DMS53 (cell line): ENCODE data around the gene JADE1.

Source experiments
- DNase-seq: peaks from one replicate; lab custom pipeline; 2025; lab: John Stamatoyannopoulos, UW

Gene JADE1

DNA sequence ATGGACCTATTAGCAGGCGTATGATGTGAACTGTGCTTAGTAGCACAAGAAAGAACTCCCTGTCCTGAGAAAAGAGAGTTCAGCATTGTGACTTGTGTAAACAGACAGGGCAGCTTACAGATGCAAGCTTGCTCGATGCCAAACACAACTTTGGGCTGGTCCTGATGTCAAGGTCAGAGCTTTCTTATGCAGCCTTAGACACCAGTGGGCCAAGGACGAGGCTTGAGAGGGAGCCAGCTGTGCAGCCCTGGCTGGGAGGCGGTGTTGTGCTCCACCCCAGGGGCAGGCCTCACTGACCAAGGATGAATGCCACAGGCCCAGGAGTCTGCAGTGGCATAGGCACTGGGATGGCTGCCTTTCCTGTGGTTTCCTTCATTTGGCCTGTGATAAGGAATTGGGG, 35.4 kb downstream of the JADE1 start:
- DNase-seq, result peak; percentile 27

DNA sequence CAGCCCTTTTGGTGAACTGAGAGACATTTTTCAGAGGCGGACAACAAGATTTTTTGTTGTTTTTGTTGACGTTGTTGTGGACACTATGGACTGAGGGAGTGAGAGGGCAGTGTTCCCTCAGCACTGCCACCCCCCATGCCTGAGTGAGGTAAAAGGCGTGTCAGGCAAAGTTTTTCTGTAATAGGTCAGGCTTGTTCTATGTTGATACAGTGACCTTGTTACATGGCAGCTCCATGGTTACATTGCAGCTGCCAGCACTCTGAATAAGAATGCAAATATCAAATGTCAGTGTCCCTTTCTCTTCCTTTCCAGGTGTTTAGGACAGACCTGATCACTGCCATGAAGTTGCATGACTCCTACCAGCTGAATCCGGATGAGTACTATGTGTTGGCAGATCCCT, 36.6 kb downstream of the JADE1 start:
- peak; percentile 96 for DNase-seq

DNA sequence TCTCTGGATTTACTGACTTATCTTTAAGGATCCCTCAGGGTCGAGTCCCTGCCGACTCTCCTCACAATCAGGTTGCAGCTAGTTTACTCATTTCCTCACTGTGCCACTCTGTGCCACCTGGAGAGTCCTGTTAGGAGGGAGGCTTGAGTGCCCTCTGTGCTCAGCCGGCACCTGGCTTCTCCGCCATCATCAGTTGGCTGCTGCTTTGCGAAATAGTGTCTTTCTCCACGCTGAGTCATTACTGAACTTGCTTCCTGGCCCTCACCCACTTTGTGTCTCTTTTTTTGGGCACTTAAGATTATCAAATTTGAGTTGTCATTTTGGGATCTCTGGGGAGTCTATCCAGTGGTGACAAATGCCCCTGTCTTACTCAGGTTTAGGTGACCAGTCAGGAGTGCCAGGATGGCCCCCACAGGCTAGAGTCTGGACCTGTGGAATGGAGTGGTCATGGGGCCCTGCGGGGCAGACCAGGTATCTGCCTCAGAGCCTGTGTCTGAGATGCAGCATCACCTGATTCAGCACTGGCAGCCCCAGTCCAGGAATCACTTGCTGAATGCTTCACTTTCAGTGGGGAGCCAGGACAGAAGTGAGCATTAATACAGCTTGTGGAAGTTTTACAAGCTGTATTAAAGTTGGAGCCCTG, 37.7 kb downstream of the JADE1 start:
- DNase-seq, result peak; percentile 89

DNA sequence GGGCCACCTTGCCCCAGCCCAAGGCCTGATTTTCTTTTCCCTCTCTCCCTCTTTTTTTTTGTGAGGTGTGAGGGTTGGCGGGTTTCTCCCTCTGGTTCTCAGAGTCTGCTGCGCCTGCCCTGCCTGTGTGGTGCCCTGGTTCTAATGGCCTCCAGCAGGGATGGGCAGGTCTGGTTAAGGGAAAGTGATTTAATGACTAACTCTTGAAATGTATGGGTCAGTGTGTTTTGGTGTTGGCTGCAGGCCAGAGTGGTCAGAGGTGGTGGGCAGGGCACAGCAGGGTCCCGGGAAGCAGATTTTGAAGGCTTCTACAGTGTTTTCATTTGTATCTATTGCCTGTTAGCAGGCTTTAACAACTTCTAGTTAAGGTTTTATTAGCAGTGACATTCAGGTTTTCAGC, 39.0 kb downstream of the JADE1 start:
- DNase-seq, result no peak

DNA sequence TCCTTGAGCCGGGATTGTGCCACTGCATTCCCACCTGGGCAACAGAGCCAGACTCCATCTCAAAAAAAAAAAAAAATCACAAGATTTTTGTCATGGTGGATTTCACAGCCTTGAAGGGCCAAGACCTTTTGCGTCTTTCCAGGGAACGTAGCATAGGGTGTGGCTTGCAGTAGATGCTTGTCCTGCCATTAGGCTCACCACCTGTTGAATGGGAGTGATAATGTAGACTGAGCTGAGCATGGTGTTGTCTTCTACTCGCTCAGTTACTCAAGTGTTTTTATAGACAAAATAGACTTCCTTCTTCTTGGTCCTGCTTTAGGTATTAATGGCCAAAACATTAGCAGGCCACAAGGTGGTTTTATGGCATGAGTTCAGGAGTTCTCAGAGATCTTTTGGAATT, 40.8 kb downstream of the JADE1 start:
- DNase-seq, result no peak

DNA sequence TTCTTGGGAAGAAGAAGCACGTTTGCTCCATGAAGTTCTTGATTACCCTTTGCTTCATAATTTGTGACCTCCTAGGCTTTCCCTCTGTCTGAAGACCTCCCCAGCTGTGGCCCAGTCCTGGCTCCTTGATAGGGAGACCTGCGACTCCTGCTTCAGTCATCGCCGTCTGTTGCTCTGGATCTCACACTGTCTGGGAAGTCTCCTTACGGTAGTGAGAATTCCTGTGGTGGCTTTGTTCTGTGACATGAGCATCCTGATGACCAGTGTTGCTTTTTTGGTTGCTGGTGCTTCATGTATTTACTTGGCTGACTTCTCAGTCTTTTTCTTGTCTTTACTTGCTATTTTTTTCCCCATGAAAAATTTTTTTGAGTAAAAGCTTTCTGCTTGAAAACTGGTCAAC, 44.2 kb downstream of the JADE1 start:
- DNase-seq, result no peak

DNA sequence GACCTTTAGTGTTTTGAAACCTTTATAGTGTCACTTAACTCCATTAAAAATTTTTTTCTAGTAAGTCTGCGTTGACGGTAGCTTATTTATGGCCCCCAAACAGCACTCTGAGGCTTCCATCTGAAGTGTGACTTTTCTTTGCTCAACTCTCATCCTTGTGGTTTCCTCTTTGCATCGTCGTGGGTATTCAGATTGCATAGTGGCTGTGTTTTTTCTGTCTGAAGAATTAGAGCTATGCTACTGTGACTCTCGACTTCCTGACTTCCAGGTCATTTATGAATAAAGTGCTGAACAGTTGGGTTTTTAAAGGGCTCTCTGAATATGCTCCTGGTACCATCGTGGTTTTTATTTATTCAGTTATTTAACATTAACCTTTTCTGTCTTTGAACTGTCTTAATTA, 44.9 kb downstream of the JADE1 start:
- no peak for DNase-seq

DNA sequence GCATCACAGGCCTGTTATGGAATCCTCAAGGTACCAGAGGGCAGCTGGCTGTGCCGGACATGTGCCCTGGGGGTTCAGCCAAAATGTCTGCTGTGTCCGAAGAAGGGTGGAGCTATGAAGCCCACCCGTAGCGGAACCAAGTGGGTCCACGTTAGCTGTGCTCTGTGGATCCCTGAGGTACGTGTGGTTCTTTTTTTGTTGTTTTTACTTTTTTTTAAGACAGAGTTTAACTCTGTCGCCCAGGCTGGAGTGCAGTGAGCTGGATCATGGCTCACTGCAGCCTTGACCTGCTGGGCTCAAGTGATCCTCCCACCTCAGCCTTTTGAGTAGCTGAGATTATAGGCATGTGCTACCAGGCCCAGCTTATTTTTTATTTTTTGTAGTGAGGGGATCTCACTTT, 46.1 kb downstream of the JADE1 start:
- DNase-seq, result no peak

DNA sequence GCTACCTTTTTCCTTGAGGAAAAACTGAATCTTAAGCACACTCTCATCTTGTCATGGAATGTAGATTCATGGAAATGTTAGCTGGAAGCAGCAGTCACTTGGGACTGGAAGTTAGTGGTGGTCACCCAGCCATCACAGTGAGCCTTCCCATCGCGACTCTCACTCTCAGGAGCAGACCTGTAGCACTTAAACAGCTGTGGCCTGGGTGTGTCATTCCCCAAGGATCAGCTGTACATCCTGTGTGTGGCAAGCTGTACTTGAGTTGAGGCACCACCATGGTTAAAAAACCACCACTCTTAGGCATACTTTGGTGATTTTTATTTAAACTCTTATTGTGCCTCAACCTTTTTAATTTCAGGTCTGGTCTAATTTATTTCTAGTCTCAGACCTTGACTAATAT, 46.7 kb downstream of the JADE1 start:
- DNase-seq, result no peak

DNA sequence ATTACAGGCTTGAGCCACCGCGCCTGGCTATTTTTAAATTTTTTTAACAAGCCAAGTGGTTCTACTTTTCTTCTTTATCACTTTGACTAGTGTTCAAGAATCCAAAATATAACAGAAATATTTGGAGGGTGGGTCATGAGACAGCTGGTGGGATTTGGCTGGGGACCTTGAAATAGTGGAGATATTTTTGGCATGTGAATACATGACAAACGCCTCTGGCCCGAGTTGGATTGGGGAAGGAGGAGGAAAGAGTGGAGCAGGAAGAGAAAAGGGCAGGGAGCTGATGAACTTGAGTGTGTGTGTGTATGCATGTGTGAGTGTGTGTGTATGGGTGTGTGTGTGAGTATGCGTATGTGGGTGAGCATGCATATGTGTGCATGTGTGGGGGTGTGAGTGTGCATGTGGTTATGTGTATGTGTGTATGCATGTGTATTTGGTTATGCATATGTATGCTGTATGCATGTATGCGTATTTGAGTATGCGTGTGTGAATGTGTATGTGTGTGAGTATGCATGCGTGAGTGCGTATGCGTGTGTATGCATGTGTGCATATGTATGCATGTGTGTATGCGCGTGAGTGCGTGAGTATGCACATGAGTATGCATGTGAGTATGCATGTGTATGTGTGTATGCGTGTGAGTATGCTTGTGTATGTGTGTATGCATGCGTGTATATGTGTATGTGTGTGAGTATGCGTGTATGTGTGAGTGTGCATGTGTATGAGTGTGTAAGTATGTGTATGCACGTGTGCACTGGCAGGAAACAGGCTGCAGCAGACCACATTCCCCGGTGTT, 49.6 kb downstream of the JADE1 start:
- DNase-seq, result no peak

DNA sequence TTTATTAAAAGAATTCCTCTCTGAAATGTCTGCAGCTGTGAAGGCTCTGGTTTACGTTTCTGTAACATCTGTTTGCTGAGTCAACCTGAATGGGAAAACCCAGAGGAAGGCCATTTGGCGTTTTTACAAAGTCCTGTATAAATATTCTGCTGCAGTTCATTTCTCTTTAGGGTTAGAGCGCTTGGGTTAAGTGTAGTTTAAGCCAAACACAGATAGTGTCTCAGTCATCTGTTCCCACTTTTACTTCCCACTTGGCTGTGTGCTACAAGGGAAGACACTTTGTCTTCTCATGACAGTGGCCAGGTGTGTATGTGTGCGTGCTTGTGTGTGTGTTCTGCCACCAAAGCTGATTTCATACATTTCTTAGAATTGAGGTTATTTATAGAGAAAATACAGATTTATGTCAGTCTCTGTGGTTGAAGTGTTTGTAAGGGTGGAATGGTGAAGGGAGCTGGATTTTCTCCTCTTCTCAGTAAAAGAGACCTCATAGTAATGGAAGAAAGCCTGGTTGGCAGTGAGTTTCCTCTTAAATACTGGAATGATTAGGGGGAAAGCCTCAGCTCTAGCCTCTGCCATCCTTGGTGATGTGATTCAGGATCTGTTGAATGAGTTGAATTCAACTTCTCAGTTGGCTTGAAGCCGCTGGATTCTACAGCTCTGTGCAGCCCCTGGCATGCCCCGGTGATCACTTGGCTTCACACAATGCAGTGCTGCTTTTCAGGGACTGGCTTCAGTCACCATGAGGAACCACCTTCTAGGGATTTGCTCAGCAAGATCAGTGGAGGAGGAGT, 50.6 kb downstream of the JADE1 start:
- DNase-seq, result no peak

DNA sequence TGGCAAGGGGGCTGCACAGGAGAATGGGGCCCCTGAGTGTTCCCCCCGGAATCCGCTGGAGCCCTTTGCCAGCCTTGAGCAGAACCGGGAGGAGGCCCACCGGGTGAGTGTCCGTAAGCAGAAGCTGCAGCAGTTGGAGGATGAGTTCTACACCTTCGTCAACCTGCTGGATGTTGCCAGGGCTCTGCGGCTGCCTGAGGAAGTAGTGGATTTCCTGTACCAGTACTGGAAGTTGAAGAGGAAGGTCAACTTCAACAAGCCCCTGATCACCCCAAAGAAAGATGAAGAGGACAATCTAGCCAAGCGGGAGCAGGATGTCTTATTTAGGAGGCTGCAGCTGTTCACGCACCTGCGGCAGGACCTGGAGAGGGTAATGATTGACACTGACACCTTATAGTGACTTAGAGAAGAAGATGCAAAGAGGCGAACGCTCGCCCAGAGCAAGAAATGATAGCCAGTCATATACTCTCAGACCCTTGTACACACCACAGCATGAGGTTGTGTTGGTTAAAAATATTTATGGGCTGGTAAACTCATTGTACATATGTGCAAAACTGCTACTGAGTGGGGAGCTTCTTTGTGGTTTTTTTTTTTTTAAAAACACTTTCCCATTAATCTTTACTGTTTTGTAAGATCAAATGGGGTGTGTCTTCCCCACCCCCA, 52.5 kb downstream of the JADE1 start:
- DNase-seq, result no peak

DNA sequence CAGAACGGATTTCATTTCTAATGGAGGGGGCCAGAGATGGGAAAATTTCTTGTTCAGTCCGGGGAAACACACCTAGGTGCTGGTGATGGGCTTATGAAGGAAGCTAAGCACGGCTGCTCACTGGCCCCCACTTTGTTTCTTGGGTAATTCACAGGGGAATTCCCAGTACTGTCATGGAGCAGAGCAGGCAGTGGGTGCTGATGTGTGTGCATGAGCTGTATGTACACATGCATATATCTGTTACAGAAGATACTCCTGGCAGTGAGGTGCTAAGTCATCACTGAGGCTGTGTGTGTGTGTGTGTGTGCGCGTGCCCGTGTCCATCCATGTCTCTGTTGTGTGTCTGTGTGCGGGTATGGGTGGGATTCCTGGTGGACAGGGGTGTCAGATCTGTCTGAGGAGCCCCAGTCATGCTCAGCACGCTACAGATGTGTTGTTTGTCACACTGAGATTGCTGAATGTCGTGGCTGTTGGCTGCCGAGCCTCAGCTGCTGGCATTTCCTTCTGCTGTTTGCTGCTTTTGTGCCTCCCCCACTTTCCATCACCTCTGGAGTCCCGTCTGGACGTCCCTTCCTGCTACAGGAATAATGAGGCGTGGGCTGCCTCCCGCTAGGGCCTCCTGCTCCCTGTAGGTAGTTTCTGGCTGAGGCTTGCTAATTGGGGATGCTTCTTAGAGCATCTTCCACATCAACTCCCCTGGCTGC, 53.3 kb downstream of the JADE1 start:
- DNase-seq, result peak; percentile 6

DNA sequence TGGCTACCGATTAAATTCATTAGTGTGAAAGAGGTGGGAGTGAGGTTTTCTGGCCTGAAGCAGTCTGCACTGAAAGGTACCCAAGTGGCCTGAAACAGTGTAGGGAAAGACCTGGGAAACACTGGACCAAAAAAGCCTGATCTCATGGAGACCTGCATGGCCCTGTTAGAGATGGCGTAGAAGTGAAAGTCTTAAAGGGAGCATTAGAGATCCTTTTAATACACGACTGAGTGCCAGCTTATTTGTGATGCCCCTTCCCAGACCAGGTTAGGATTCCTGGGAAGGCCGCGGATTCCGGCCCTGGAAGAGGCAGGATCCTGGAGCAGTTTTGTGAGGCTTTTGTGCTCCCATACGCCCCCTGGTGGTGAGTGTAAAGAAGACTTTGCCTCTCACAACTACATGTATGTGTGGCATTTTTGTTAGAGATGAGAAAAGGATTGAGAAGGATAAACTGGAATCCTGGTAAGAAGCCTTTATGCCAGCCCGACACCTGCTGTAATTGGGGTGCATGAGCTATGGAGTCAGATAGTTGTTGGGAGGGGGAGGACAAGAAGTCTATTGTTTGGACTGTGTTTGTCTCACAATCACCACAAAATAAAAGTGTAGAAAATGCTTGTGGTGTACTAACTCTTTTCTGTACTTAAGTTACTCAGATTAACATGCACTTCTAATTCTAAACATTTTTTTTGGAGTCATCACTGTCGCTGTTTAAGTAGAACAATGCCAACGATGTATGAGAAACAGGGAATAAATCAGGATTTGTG, 54.0 kb downstream of the JADE1 start:
- DNase-seq, result peak; percentile 81

DNA sequence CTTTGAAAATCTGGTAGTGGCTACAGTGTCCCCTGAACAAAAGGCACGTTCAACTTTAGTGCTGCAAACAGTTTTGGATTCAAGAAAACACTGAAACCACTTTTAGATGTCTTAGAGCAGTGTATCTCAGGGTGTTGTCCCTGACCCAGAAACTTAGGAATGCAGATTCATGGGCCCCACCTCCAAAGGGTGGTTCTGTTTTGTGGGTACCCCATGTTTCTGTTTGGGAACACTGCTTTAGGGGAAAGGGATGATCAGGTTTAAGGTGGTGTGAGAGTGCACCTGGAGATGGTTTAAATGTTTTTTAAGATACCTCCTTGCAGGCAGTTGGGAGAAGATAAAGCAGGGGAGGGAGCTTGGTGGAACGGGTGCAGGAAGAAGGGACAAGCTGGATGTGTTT, 55.6 kb downstream of the JADE1 start:
- no peak for DNase-seq

DNA sequence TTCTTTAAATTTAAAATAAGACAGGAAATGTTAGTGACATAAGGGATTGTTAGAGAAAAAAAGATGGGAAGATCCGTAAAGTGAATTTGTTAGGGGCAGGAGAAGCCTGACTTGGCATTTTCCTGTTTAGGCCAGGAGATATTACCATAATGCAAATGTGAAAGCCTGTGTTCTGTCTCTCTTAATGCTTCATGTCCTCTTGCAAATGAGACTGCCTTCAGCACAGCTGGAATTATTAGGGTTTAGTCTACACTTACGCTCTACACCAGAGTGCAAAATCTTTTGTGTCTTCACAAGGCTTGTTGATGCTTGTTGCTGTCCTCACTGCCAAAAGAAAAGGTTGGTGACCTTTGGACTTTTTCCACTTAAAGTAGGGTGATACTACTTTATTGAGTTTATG, 56.8 kb downstream of the JADE1 start:
- no peak for DNase-seq

DNA sequence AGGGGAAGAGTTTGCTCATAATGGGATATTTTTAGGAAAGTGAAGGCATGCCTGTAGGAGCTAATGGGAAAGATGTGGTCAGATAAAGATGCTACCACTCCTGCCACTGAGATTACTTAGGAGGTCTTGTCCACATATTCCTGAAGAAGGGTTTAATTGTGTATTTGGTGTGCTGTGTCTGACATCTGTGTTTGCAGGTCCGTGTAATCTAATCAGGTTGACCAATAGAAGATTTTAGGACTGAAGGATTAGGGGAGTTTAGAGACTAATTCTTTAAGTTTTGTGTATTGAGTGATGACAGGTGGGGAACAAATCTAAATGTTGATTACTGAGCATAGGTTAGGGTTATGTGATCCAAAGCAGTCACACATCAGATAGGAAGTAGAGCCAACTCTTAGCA, 57.2 kb downstream of the JADE1 start:
- DNase-seq, result no peak

DNA sequence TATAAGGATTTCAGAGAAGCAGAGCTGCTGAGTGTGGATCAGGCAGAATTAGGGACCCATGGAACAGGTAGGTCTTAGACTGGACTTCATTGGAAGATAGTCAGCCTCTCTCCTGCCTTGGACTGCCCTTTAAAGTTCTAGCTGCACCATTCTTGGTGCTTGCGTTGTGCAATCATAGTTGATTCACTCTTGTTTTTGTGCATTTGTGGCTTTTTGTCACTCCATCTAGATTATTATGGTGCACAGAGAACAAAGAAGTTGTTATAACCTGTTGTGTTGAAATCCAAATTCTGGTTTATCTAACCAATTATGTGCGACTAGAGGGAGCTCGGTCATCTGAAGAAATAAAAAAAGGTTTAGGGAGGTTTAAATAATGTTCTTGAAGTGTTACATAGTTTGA, 59.3 kb downstream of the JADE1 start:
- no peak for DNase-seq

DNA sequence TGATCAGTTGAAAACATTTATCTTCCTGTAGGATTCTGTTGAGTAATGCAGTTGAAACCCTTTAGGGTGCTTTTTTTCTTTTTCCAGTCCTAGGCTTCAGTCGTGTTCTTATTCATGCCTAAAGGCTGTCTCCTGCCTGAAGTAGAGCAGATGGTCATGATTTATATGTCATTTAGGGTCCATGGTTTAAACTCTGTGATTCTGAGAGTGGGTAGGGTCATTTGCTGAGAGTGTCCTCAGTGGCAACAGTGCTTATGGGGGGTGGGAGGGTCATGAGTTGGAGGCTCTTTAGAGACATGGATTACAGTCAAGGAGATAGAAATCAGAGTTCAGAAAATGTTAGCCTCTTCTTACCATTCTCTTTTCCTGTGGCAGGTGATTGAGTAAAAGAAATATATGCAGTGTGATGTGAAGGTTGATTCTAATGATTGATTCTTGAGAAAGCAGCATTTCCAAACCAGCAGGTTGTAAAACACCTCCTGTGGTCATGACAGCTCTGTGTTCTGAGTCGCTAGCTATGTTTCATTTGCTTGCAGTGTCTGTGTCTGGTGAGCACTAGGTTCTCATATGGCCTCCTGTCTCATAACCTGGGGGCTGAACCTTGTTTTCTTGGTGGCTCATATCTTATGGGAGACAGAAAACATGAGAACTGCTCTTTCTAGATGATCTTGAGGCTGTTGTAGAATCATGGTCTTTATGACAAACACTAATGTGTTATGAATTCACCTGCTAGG, 60.4 kb downstream of the JADE1 start:
- DNase-seq, result no peak

DNA sequence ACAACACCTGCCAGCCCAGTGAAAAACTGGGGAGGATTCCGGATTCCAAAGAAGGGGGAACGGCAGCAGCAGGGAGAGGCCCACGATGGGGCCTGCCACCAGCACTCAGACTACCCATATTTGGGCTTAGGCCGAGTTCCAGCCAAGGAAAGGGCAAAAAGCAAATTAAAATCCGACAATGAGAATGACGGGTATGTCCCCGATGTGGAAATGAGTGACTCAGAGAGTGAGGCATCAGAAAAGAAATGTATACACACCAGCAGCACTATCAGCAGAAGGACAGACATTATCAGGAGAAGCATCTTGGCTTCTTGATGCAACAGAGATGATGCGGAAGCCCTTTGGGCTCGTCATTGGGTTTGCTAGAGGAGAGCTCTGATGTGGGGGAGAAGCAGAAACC, 62.4 kb downstream of the JADE1 start:
- no peak for DNase-seq
